Gastroesophageal sphincter (tissue), 4 donors: ENCODE measurements around the gene ZMIZ1. TPM values are rescaled to one million over a fixed set of nuclear protein-coding genes. Genes with fewer than 3 reads are reported as not detected.

ENCODE experiments used
- ATAC-seq: fragments of 150-250 bp; one replicate; pipeline ENCODE4 v1.9.1; 2016; ENCODE audit warnings: mild to moderate bottlenecking, moderate library complexity
- H3K27ac ChIP-seq, 4 donors: fragments of 200-600 bp; sonication (generic) in 3 of 4; 1 replicate in 3 of 4; 2 replicates in 1 of 4; pipeline ENCODE4 v1.5.1; 2016 to 2019
- H3K27me3 ChIP-seq: fragments of 200-600 bp; sonication (generic); one replicate; pipeline ENCODE4 v1.5.1; 2019
- H3K36me3 ChIP-seq, 2 donors: fragments of 200-600 bp; sonication (generic); one replicate each; pipeline ENCODE4 v1.5.1; 2019; ENCODE audit warnings: control low read depth in 1 of 2
- H3K4me1 ChIP-seq, 3 donors: fragments of 200-600 bp; sonication (generic); 1 replicate in 2 of 3; 2 replicates in 1 of 3; pipeline ENCODE4 v1.5.1; 2016 to 2019; ENCODE audit warnings: control low read depth in 2 of 3
- H3K4me3 ChIP-seq, 2 donors: fragments of 200-600 bp; sonication (generic); one replicate each; pipeline ENCODE4 v1.5.1; 2019; ENCODE audit warnings: mild to moderate bottlenecking in 1 of 2, moderate library complexity in 1 of 2
- H3K9me3 ChIP-seq, 3 donors: fragments of 200-600 bp; sonication (generic); one replicate each; pipeline ENCODE4 v1.5.1; 2017 to 2019; ENCODE audit warnings: control low read depth in 2 of 3
- EP300 ChIP-seq: sonication (generic); formaldehyde crosslinking; IDR thresholded peaks from one replicate; pipeline ENCODE4 v1.6.1; 2017; ENCODE audit warnings: antibody characterized with exemption, mild to moderate bottlenecking
- POLR2A ChIP-seq, 2 donors: fragments of 450-650 bp; IDR thresholded peaks; one replicate each; pipeline ENCODE4 v1.6.1; 2017; ENCODE audit warnings: antibody characterized with exemption in 2 of 2, mild to moderate bottlenecking in 2 of 2, moderate library complexity in 1 of 2
- POLR2AphosphoS5 ChIP-seq: sonication (generic); formaldehyde crosslinking; IDR thresholded peaks from one replicate; pipeline ENCODE4 v1.6.1; 2017; ENCODE audit warnings: antibody characterized with exemption
- WGBS, 2 donors: methylation state at CpG; one replicate each; pipeline ENCODE4 v1.1.5; 2018; ENCODE audit warnings: low coverage in 1 of 2; 5-methylcytosine and 5-hydroxymethylcytosine counted together
- total RNA-seq, 4 donors: library from RNA; depleted of rRNA; stranded (reverse); fragments of >200 nt; gene quantifications; one replicate each; pipeline ENCODE4 v1.1.0, GENCODE V29; 2016
- TF ChIP-seq, protein P1 (sequence below), 4 experiments: fragments of 200-600 bp in 2 of 4; fragments of 450-650 bp in 2 of 4; sonication (generic) in 1 of 4; IDR thresholded peaks; one replicate each; pipeline ENCODE4 v1.5.1; 2017 to 2019; ENCODE audit warnings: antibody characterized with exemption in 4 of 4, mild to moderate bottlenecking in 2 of 4, moderate library complexity in 2 of 4

The ZMIZ1 gene
- total RNA-seq, 4 donors from 2014 or later: 36.3 to 79.2 (median 67.1) TPM

- peak; percentile 2 for ATAC-seq
- Histone ChIP-seq H3K9me3 (no peaks in the 10 kb centered on the region), H3K27me3 (no peaks in the 10 kb centered on the region), H3K27ac (peak overlapping the region in 3 of 4 donors; percentile 37 to 82 (median 78)), H3K4me3 (no peak overlapping the region), H3K4me1 (peaks cover 3 to 100% (median 58%) of the 10 kb centered on the region in 3 donors), H3K36me3 (peaks cover 0 to 16% of the 10 kb centered on the region in 2 donors)
- 53 to 82% methylated on average over 3 to 6 of the region's 14 CpGs for WGBS, 2 donors
- TF ChIP-seq EP300: no peak
- no peak for TF ChIP-seq POLR2A (IDR thresholded peaks at IDR 0.05)
- TF ChIP-seq POLR2AphosphoS5: no peak
- TF ChIP-seq, protein P1, sequence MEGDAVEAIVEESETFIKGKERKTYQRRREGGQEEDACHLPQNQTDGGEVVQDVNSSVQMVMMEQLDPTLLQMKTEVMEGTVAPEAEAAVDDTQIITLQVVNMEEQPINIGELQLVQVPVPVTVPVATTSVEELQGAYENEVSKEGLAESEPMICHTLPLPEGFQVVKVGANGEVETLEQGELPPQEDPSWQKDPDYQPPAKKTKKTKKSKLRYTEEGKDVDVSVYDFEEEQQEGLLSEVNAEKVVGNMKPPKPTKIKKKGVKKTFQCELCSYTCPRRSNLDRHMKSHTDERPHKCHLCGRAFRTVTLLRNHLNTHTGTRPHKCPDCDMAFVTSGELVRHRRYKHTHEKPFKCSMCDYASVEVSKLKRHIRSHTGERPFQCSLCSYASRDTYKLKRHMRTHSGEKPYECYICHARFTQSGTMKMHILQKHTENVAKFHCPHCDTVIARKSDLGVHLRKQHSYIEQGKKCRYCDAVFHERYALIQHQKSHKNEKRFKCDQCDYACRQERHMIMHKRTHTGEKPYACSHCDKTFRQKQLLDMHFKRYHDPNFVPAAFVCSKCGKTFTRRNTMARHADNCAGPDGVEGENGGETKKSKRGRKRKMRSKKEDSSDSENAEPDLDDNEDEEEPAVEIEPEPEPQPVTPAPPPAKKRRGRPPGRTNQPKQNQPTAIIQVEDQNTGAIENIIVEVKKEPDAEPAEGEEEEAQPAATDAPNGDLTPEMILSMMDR (IDR thresholded peaks at IDR 0.05): no peak
Measured at GRCh38 chr10:79188154-79188965, 119.6 kb downstream of the ZMIZ1 start.

- TF ChIP-seq EP300 (no peak), POLR2AphosphoS5 (no peak), POLR2A (IDR thresholded peaks at IDR 0.05) (no peak)
- TF ChIP-seq, protein P1 (IDR thresholded peaks at IDR 0.05): no peak
- no peaks in the 10 kb centered on the region for H3K9me3 ChIP-seq
- no peaks in the 10 kb centered on the region for H3K27me3 ChIP-seq
- no peak for ATAC-seq
- H3K4me1 ChIP-seq: peaks cover 3 to 100% (median 54%) of the 10 kb centered on the region in 3 donors
- H3K36me3 ChIP-seq: peaks cover 0 to 16% of the 10 kb centered on the region in 2 donors
- H3K27ac ChIP-seq: peak overlapping the region in 3 of 4 donors; percentile 37 to 82 (median 78)
- no peak overlapping the region for H3K4me3 ChIP-seq
- WGBS, 2 donors: 100% methylated on average over 2 of the region's 4 CpGs; no CpG with 5 or more reads in 1 of the 2 donors
Measured at GRCh38 chr10:79189181-79189580, 120.4 kb downstream of the ZMIZ1 start.

GRCh38 chr10:79189853-79190435 is 121.2 kb downstream of the ZMIZ1 start:
- peak overlapping the region in 3 of 4 donors; percentile 52 to 82 (median 78) for H3K27ac ChIP-seq
- TF ChIP-seq POLR2AphosphoS5 (no peak), POLR2A (IDR thresholded peaks at IDR 0.05) (no peak), EP300 (no peak)
- TF ChIP-seq, protein P1 (IDR thresholded peaks at IDR 0.05): no peak
- 76% methylated on average over 2 of the region's 10 CpGs; no CpG with 5 or more reads in 1 of the 2 donors for WGBS, 2 donors
- no peaks in the 10 kb centered on the region for H3K27me3 ChIP-seq
- ATAC-seq: no peak
- peaks cover 0 to 16% of the 10 kb centered on the region in 2 donors for H3K36me3 ChIP-seq
- H3K4me1 ChIP-seq: peaks cover 3 to 100% (median 54%) of the 10 kb centered on the region in 3 donors
- no peaks in the 10 kb centered on the region for H3K9me3 ChIP-seq
- no peak overlapping the region for H3K4me3 ChIP-seq

DNA sequence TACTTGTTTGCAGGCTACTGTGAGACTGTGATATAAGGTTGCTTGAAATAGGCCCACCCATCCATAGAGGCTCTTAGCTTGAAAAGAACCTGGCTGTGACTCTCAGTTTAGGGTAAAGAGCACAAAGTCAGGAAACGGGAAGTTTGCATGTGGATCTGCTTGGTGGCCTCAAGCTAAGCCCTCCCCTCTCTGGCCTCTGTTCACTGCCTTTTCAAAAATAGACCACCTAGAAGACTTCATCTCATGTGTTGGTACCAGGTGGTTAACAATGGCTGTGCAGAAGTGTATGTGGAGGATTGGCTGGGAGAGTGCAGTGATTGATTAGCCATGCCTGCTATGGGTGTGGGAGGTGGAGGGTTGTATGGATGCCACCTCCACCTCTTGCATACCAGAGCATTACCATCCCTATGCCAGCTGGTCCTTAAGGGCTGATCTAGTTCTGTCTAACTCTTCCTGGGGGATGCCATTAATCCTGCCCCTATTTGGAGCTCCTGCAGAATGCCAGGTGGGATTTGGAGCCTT is 122.0 kb downstream of the ZMIZ1 start:
- ATAC-seq: no peak
- peaks cover 3 to 100% (median 49%) of the 10 kb centered on the region in 3 donors for H3K4me1 ChIP-seq
- H3K27ac ChIP-seq: peak overlapping the region in 3 of 4 donors; percentile 64 to 82 (median 66)

More for the DNA sequence above, 122.0 kb downstream of the ZMIZ1 start:
- TF ChIP-seq EP300 (no peak), POLR2AphosphoS5 (no peak), POLR2A (IDR thresholded peaks at IDR 0.05) (no peak)
- TF ChIP-seq, protein P1 (IDR thresholded peaks at IDR 0.05): no peak
- Histone ChIP-seq H3K9me3 (no peaks in the 10 kb centered on the region), H3K4me3 (no peak overlapping the region), H3K36me3 (peaks cover 0 to 16% of the 10 kb centered on the region in 2 donors), H3K27me3 (no peaks in the 10 kb centered on the region)
- 88% methylated on average over 1 of the region's 1 CpG; no CpG with 5 or more reads in 1 of the 2 donors for WGBS, 2 donors
